Activated T-cell treated with anti-CD3 and anti-CD28 coated beads for 48 hours (primary cell): ENCODE results near the gene PAXIP1.
A peak's percentile ranks its signal among the peaks of the same experiment; 100 is the strongest.
"Not testable (repeated sequence)": the region's sequence is repeated elsewhere in the genome, so short reads cannot be mapped to it uniquely, and the experiment has no call there.

Experiments
- DNase-seq: peaks from one replicate; pipeline ENCODE4 v3.0.0-alpha.2; 2020; ENCODE audit warnings: low read depth

Gene PAXIP1, protein sequence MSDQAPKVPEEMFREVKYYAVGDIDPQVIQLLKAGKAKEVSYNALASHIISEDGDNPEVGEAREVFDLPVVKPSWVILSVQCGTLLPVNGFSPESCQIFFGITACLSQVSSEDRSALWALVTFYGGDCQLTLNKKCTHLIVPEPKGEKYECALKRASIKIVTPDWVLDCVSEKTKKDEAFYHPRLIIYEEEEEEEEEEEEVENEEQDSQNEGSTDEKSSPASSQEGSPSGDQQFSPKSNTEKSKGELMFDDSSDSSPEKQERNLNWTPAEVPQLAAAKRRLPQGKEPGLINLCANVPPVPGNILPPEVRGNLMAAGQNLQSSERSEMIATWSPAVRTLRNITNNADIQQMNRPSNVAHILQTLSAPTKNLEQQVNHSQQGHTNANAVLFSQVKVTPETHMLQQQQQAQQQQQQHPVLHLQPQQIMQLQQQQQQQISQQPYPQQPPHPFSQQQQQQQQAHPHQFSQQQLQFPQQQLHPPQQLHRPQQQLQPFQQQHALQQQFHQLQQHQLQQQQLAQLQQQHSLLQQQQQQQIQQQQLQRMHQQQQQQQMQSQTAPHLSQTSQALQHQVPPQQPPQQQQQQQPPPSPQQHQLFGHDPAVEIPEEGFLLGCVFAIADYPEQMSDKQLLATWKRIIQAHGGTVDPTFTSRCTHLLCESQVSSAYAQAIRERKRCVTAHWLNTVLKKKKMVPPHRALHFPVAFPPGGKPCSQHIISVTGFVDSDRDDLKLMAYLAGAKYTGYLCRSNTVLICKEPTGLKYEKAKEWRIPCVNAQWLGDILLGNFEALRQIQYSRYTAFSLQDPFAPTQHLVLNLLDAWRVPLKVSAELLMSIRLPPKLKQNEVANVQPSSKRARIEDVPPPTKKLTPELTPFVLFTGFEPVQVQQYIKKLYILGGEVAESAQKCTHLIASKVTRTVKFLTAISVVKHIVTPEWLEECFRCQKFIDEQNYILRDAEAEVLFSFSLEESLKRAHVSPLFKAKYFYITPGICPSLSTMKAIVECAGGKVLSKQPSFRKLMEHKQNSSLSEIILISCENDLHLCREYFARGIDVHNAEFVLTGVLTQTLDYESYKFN

DNA sequence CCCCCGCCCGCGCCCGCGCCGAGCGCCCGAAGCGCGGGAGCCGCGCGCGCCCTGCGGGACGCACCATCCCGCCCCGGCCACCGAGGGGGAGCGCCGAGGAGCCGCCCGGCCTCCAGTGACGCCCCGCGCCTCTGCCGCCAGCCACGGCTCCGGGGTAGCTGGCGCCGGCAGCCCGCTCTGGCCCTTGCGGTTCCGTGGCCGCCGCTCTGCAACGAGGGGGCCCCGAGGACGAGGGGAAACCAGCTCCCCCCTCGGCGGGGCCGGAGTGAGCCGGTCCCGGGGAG is at the start of gene PAXIP1:
Gene PAXIP1, minus strand, starts transcription at position 33 of the 284 bp plus-strand sequence. CDS start 195 bp downstream, outside the sequence.
- peak; percentile 61 for DNase-seq

DNA sequence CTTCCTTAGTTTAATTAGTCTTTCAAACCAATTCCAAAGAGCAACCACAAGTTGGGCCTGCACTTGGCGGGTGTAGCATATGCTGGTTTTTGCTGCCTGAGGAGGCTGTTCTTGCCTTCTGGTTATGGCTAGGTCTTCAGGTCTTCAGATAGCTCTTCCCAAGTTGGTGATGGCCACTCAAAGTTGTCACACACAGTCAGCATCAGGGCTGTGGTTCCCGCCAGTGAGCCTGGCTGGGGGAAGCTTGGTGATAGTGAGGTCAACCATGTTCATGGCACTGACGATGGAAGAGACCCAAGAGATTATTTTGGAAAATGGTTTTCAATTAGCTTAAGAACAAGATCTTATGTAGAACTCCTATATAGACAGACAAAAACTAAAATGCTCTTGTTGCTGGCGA is 48.4 kb upstream of the PAXIP1 start:
- DNase-seq: no peak

GRCh38 chr7:155048006-155048405 is 45.1 kb upstream of the PAXIP1 start:
- DNase-seq: no peak

- no peak for DNase-seq
Measured at GRCh38 chr7:155043756-155044155, 40.8 kb upstream of the PAXIP1 start.

GRCh38 chr7:155038335-155038734 is 35.4 kb upstream of the PAXIP1 start:
- no peak for DNase-seq

DNA sequence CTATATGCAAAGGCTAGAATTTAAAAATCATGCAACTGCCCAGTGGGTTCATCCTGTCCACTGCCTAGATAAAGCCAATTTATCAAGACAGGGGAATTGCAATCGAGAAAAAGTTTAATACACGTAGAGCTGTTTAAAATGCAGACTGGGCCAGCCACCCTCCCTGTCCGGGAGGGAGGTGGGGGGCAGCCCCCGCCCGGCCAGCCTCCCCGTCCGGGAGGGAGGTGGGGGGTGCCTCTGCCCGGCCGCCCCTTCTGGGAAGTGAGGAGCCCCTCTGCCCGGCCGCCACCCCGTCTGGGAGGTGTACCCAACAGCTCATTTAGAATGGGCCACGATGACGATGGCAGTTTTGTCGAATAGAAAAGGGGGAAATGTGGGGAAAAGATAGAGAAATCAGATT is 31.6 kb upstream of the PAXIP1 start:
- not testable (repeated sequence) for DNase-seq

- DNase-seq: no peak
Measured at GRCh38 chr7:155032978-155033377, 30.1 kb upstream of the PAXIP1 start.

DNA sequence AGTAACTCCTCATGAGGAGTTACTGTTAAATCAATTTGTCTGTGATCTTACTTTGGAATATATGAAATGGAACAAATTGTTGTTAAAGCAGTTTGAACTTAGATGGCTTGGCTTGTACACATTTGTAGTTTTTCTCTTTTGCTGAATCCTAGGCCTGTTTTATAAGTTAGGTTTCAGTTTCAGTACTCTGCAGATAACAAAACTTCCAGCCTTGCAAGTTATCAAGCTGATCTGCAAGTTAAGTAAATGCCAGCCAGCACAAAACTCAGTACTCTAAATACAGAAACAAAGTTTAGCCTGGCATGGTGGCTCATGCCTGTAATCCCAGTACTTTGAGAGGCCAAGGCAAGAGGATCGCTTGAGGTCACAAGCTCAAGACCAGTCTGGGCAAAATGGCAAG is 25.0 kb upstream of the PAXIP1 start:
- DNase-seq: no peak

GRCh38 chr7:155021699-155022145 is 18.8 kb upstream of the PAXIP1 start:
- DNase-seq: no peak

- no peak for DNase-seq
Measured at GRCh38 chr7:155020996-155021395, 18.1 kb upstream of the PAXIP1 start.

DNA sequence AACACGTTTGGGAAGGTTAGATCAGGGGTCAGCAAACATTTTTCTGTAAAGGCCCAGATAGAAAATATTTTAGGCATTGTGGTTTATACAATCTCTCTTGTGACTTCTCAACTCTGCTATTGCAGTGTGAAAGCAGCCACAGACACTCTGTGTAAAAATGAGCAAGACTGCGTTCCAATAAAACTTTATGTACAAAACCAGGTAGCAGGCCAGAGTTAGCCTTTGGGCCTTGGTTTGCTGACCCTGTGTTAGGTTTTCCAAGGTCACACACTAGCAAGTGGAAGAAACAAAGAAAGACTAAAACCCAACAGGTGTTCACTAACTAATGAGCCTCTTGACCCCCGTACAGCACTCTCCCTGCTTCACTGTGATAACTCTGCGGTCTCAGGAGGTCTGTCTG is 14.9 kb upstream of the PAXIP1 start:
- no peak for DNase-seq

DNA sequence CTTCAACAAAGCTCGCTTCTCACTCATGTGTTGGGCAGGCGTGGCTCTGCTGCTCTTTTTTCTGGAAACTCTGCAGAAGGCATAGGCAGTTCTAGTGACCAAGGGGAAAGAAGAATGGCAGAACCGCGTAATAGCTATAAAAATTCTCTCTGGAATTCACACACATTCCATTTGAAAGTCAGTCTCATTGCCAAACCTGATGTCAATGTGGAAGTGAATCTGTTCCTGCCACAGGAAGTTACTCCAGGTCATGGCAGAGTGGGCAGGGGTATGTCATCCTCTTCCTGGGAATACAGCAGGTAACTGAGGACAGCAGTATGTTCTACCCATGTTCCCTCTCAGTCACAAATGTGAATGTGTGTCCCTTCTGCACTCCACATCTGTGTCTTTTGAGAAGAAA is 8.2 kb upstream of the PAXIP1 start:
- DNase-seq: no peak

GRCh38 chr7:155009570-155010157 is 6.7 kb upstream of the PAXIP1 start:
- DNase-seq: no peak

DNA sequence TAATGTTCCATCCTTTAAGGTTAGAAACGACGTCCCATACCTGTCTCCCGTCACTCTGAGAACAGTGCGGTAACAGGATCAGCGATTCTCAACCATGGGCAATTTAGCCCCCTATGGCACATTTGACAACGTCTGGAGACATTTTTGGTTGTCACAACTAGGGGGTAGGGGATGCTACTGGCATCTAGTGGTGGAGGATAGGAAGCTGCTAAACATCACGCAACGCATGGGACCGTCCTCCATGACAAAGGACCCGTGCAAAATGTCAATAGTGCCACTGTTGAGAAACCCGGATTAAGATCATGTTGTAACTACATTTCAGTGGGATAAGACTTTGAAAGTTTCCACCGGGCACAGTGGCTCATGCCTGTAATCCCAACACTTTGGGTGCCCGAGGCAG is 5.0 kb upstream of the PAXIP1 start:
- DNase-seq: no peak

DNA sequence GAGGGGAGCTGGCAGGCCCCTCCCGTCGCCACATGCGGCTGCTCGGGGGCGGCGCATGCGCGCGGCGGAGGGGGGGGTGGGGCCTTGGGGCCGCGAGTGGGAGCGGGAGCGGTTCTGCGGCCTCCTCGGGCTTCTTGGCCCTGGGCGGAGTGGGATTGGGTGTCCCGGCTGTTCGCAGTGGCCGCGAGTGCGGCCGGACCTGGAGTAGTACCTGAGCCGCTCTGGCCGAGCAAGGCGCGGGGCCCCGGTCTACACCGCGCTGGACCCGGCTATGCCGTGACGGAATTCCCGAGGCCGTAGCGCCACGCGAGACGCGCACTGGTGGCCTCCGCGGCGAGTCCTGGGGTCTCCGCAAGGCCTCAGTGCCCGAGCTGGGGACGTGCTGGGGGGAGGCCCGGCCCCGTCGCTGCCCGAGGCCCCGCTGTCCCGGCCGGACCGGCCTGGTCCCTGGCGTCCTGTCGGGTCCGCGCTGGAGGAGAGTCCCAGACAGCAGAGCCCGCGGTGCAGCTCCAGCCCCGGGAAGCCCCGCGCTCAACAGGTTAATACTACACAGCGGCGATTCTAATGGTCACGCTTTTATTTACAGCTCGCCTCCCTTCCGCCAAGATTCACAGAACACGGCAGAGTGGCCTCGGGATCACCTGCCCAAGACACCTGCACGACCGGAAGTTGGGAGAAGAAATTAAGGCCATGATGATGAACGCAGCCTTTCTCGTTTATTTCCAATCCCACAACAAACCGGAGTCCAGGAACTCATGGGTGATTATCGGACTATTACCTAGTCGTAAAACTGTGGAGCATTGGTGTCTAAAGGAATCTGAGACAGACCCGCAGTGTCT is 671 bp upstream of the PAXIP1 start:
- DNase-seq: peak; percentile 83

GRCh38 chr7:155002411-155003091 is 373 bp downstream of the PAXIP1 start:
- peak; percentile 31 for DNase-seq

DNA sequence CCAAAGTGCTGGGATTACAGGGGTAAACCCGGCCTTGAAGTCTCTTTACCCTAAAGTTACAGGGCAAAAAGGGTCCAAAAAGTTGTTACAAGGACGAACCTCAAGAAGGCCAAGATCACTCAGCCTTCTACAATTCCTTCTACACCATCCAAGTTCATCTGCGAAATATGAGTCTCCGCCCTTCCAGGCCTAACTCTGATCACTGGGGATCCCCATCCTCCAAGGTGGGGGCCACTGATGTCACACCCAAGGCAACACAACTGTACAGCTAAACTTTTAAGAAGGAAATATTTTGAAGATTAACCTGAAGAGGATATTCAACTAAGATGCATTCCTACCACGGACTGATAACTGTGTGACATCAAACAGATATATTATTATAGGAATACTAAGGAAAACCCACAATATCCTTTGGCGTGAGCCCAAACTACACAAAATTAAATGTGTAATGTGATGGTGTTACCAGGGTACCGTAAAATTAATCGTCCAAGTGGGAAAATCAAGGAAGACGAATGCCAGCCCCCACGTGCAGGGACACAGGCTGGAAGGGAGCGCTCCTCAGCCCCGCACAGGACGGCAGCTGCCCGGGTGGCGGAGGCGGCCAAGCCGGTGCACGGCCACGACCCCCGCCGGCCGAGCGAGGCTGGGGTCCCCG is 1.0 kb downstream of the PAXIP1 start:
- DNase-seq: no peak

GRCh38 chr7:155000795-155001194 is 2.1 kb downstream of the PAXIP1 start:
- DNase-seq: no peak

- no peak for DNase-seq
Measured at GRCh38 chr7:154998481-154998880, 4.4 kb downstream of the PAXIP1 start.

GRCh38 chr7:154997840-154998370 is 5.0 kb downstream of the PAXIP1 start:
- DNase-seq: no peak
